Peyer's patch (tissue), 4 donors: ENCODE data around the gene ESYT2. TPM values are rescaled to one million over a fixed set of nuclear protein-coding genes. Genes with fewer than 3 reads are reported as not detected.

Experiments used
- DNase-seq, 3 donors: peaks; one replicate each; pipeline ENCODE4 v3.0.0-alpha.2; 2017 to 2019
- H3K27ac ChIP-seq, 4 donors: fragments of 200-600 bp; sonication (generic); one replicate each; pipeline ENCODE4 v1.5.1; 2016 to 2019
- H3K27me3 ChIP-seq, 2 donors: fragments of 200-600 bp; sonication (generic); one replicate each; pipeline ENCODE4 v1.5.1; 2019
- H3K36me3 ChIP-seq, 3 donors: fragments of 200-600 bp; sonication (generic); one replicate each; pipeline ENCODE4 v1.5.1; 2016 to 2019
- H3K4me1 ChIP-seq, 4 donors: fragments of 200-600 bp; sonication (generic); one replicate each; pipeline ENCODE4 v1.5.1; 2016 to 2019
- H3K4me3 ChIP-seq, 4 donors: fragments of 200-600 bp; sonication (generic); 1 replicate in 3 of 4; 2 replicates in 1 of 4; pipeline ENCODE4 v1.5.1; 2016 to 2019; ENCODE audit warnings: mild to moderate bottlenecking in 1 of 4
- H3K9me3 ChIP-seq, 4 donors: fragments of 200-600 bp; sonication (generic); one replicate each; pipeline ENCODE4 v1.5.1; 2016 to 2019; ENCODE audit warnings: mild to moderate bottlenecking in 1 of 4
- CTCF ChIP-seq, 6 experiments: fragments of 450-650 bp in 4 of 6; fragments of 200-600 bp in 2 of 6; sonication (generic) in 1 of 6; IDR thresholded peaks; one replicate each; pipeline ENCODE4 v1.5.1; 2017 to 2019; ENCODE audit warnings: antibody characterized with exemption in 6 of 6, mild to moderate bottlenecking in 3 of 6, moderate library complexity in 1 of 6
- POLR2A ChIP-seq, 2 donors: fragments of 450-650 bp; IDR thresholded peaks; one replicate each; pipeline ENCODE4 v1.5.1; 2017; ENCODE audit warnings: antibody characterized with exemption in 2 of 2, mild to moderate bottlenecking in 2 of 2, moderate library complexity in 2 of 2
- total RNA-seq, 4 donors: library from RNA; depleted of rRNA; stranded (reverse); fragments of >200 nt; gene quantifications; one replicate each; pipeline ENCODE4 v1.1.0, GENCODE V29; 2016

Gene ESYT2
- total RNA-seq, 4 donors from 2014 or later: 53.6 to 137 (median 71.0) TPM

- peaks cover 0 to 13% (median 0%) of the 10 kb centered on the region in 4 donors for H3K4me1 ChIP-seq
- H3K36me3 ChIP-seq: peaks cover 0 to 16% (median 0%) of the 10 kb centered on the region in 3 donors
- no peaks in the 10 kb centered on the region for H3K9me3 ChIP-seq
- H3K4me3 ChIP-seq: no peak overlapping the region
- DNase-seq: no peak
- TF ChIP-seq POLR2A (IDR thresholded peaks at IDR 0.05) (no peak), CTCF (IDR thresholded peaks at IDR 0.05) (no peak)
- no peaks in the 10 kb centered on the region for H3K27me3 ChIP-seq
- no peak overlapping the region for H3K27ac ChIP-seq
Observed at GRCh38 chr7:158802535-158803366, 26.6 kb downstream of the ESYT2 start.

GRCh38 chr7:158798741-158799140 lies 30.6 kb downstream of the ESYT2 start:
- peaks cover 0 to 47% (median 0%) of the 10 kb centered on the region in 3 donors for H3K36me3 ChIP-seq
- no peaks in the 10 kb centered on the region for H3K27me3 ChIP-seq
- H3K27ac ChIP-seq: no peak overlapping the region
- no peak for TF ChIP-seq POLR2A (IDR thresholded peaks at IDR 0.05)
- no peak for TF ChIP-seq CTCF (IDR thresholded peaks at IDR 0.05)
- H3K4me1 ChIP-seq: peaks cover 0 to 13% (median 0%) of the 10 kb centered on the region in 4 donors
- no peaks in the 10 kb centered on the region for H3K9me3 ChIP-seq
- no peak overlapping the region for H3K4me3 ChIP-seq
- DNase-seq: no peak

- H3K9me3 ChIP-seq: no peaks in the 10 kb centered on the region
- DNase-seq: no peak
- TF ChIP-seq POLR2A (IDR thresholded peaks at IDR 0.05): no peak
- no peak for TF ChIP-seq CTCF (IDR thresholded peaks at IDR 0.05)
- no peaks in the 10 kb centered on the region for H3K4me1 ChIP-seq
- H3K4me3 ChIP-seq: no peak overlapping the region
- no peak overlapping the region for H3K27ac ChIP-seq
- H3K27me3 ChIP-seq: no peaks in the 10 kb centered on the region
- peaks cover 0 to 65% (median 0%) of the 10 kb centered on the region in 3 donors for H3K36me3 ChIP-seq
Observed at GRCh38 chr7:158796667-158797066, 32.6 kb downstream of the ESYT2 start.

GRCh38 chr7:158795272-158795671 lies 34.0 kb downstream of the ESYT2 start:
- H3K4me3 ChIP-seq: no peak overlapping the region
- H3K36me3 ChIP-seq: peaks cover 0 to 76% (median 0%) of the 10 kb centered on the region in 3 donors
- TF ChIP-seq POLR2A (IDR thresholded peaks at IDR 0.05) (no peak), CTCF (IDR thresholded peaks at IDR 0.05) (no peak)
- H3K27me3 ChIP-seq: no peaks in the 10 kb centered on the region
- no peak for DNase-seq
- no peaks in the 10 kb centered on the region for H3K9me3 ChIP-seq
- H3K27ac ChIP-seq: no peak overlapping the region
- no peaks in the 10 kb centered on the region for H3K4me1 ChIP-seq

GRCh38 chr7:158791107-158791506 lies 38.2 kb downstream of the ESYT2 start:
- Histone ChIP-seq H3K27ac (no peak overlapping the region), H3K9me3 (no peaks in the 10 kb centered on the region), H3K4me3 (no peak overlapping the region), H3K36me3 (peaks cover 0 to 89% (median 0%) of the 10 kb centered on the region in 3 donors), H3K27me3 (no peaks in the 10 kb centered on the region), H3K4me1 (no peaks in the 10 kb centered on the region)
- TF ChIP-seq CTCF (IDR thresholded peaks at IDR 0.05) (no peak), POLR2A (IDR thresholded peaks at IDR 0.05) (no peak)
- no peak for DNase-seq
